ENCODE data around the gene GADD45A. TPM values are rescaled to one million over a fixed set of nuclear protein-coding genes. Genes with fewer than 3 reads are reported as not detected.
A peak's percentile ranks its signal among the peaks of the same experiment; 100 is the strongest.
"Not testable (repeated sequence)": the region's sequence is repeated elsewhere in the genome, so short reads cannot be mapped to it uniquely, and the experiment has no call there.

Gene GADD45A
- total RNA-seq, 2 experiments from 2014 or later: 20.5 to 26.7 TPM

GRCh38 chr1:67722292-67722944 lies 37.4 kb downstream of the GADD45A start:
- POLR2A ChIA-PET: no interaction called here
- intact Hi-C loops (cut with DNase I, micrococcal nuclease): no loop called here
- no peaks in the 10 kb centered on the region for H3K36me3 Mint-ChIP-seq (ENCODE audit: low read depth)
- CTCF ChIA-PET: interaction anchor here (1.3 to 1.5 kb wide), 3 partner anchors 20 to 190 kb away, joined by 3 read pairs; no protein-coding TSS in a partner anchor
- H3K27ac Mint-ChIP-seq: no peak overlapping the region
- peaks cover 12% of the 10 kb centered on the region for H3K4me1 Mint-ChIP-seq
- H3K27me3 Mint-ChIP-seq: no peaks in the 10 kb centered on the region
- H3K9me3 Mint-ChIP-seq (ENCODE audit: low read depth): no peaks in the 10 kb centered on the region
- DNase-seq: no peak
- H3K4me3 Mint-ChIP-seq: no peak overlapping the region
- no peak for ATAC-seq

DNA sequence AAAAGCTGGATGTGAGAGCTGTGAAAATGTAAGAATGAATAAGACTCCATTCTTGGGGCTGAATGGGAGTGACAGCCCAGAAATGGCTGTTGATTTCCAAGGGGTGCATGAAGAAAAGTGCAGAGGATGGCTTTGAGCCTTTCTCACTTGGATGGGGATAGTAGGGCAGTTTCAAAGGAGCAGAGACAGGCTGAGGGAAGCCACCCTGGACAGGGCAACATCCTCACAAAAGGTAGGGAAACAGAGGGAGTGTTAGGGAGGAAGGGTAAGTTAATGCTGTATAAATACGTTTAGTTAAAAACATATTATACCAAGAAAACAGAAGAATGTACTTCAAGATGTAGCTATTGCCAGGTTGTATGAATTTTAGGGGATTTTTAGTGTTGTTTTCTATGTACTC lies 38.1 kb downstream of the GADD45A start:
- CTCF ChIA-PET: interaction anchor here (1.2 to 1.3 kb wide), 2 partner anchors 9 to 37 kb away, joined by 4 to 6 read pairs; no protein-coding TSS in a partner anchor
- no peak overlapping the region for H3K4me3 Mint-ChIP-seq
- H3K9me3 Mint-ChIP-seq (ENCODE audit: low read depth): no peaks in the 10 kb centered on the region
- DNase-seq: no peak
- H3K27ac Mint-ChIP-seq: no peak overlapping the region
- ATAC-seq: no peak
- no peaks in the 10 kb centered on the region for H3K27me3 Mint-ChIP-seq
- H3K4me1 Mint-ChIP-seq: peaks cover 12% of the 10 kb centered on the region
- POLR2A ChIA-PET: no interaction called here
- intact Hi-C loops (cut with DNase I, micrococcal nuclease): loop anchor here (1.0 kb wide), 2 partner anchors 38 to 39 kb away; partner anchors contain the start of gene GADD45A (in 1 of the 2)
- no peaks in the 10 kb centered on the region for H3K36me3 Mint-ChIP-seq (ENCODE audit: low read depth)

GRCh38 chr1:67723620-67724019 lies 38.6 kb downstream of the GADD45A start:
- POLR2A ChIA-PET: interaction anchor here (1.2 kb wide), 1 partner anchor 40 kb away, joined by 5 read pairs; no protein-coding TSS in a partner anchor
- H3K27ac Mint-ChIP-seq: no peak overlapping the region
- CTCF ChIA-PET: interaction anchor here (0.7 to 1.3 kb wide), 3 partner anchors 10 to 161 kb away, joined by 3 to 6 read pairs (median 4); no protein-coding TSS in a partner anchor
- intact Hi-C loops (cut with DNase I, micrococcal nuclease): loop anchor here (1.0 kb wide), 2 partner anchors 38 to 39 kb away; partner anchors contain the start of gene GADD45A (in 1 of the 2)
- ATAC-seq (peak; percentile 93), DNase-seq (peak; percentile 38)
- H3K9me3 Mint-ChIP-seq (ENCODE audit: low read depth): no peaks in the 10 kb centered on the region
- H3K27me3 Mint-ChIP-seq: no peaks in the 10 kb centered on the region
- H3K4me3 Mint-ChIP-seq: no peak overlapping the region
- peaks cover 12% of the 10 kb centered on the region for H3K4me1 Mint-ChIP-seq
- H3K36me3 Mint-ChIP-seq (ENCODE audit: low read depth): no peaks in the 10 kb centered on the region

DNA sequence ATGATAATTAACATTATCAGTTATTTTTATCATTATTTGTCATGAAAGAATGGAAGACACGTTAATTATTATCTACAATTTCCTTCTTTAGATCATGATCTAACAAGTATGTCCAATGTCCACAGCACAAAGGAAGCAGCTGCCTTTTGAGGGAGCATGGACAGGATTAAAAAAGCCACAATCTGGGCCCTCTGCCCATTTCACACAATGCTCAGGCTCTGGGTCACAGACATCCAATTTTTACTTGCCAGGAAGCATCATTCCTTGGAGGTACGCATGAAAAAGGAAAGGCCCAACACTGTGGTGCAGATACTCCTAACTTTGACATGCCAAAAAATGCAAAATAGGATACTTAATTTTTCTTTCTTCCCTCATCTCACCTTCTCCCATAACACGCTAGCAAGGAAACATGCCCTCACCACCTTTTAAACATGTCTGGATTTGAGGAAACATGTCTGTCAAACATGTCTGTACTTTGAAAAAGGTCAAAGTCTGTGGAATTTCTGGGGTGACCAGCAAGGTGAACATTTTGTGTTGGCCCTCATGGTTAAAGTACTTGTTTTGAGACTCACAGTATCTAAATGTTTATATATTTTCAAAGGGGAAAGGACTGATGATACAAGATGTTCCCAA lies 40.0 kb downstream of the GADD45A start:
- DNase-seq: no peak
- Mint-ChIP-seq H3K27me3 (no peaks in the 10 kb centered on the region), H3K27ac (no peak overlapping the region), H3K4me3 (no peak overlapping the region), H3K9me3 (ENCODE audit: low read depth) (no peaks in the 10 kb centered on the region), H3K36me3 (ENCODE audit: low read depth) (no peaks in the 10 kb centered on the region), H3K4me1 (peaks cover 17% of the 10 kb centered on the region)
- ChIA-PET CTCF (interaction anchor here (1.0 kb wide), 1 partner anchor 35 kb away, joined by 3 read pairs; no protein-coding TSS in a partner anchor), POLR2A (no interaction called here)
- ATAC-seq: no peak
- intact Hi-C loops (cut with DNase I, micrococcal nuclease): no loop called here

- DNase-seq: no peak
- no peak overlapping the region for H3K4me3 Mint-ChIP-seq
- no peaks in the 10 kb centered on the region for H3K36me3 Mint-ChIP-seq (ENCODE audit: low read depth)
- H3K27ac Mint-ChIP-seq: no peak overlapping the region
- no peaks in the 10 kb centered on the region for H3K9me3 Mint-ChIP-seq (ENCODE audit: low read depth)
- ATAC-seq: peak; percentile 39
- H3K4me1 Mint-ChIP-seq: peaks cover 21% of the 10 kb centered on the region
- no peaks in the 10 kb centered on the region for H3K27me3 Mint-ChIP-seq
- ChIA-PET CTCF (no interaction called here), POLR2A (no interaction called here)
- intact Hi-C loops (cut with DNase I, micrococcal nuclease): no loop called here
Observed at GRCh38 chr1:67726224-67726623, 41.2 kb downstream of the GADD45A start.

GRCh38 chr1:67729872-67730271 lies 44.9 kb downstream of the GADD45A start:
- intact Hi-C loops (cut with DNase I, micrococcal nuclease): no loop called here
- no peak overlapping the region for H3K27ac Mint-ChIP-seq
- no peak overlapping the region for H3K4me3 Mint-ChIP-seq
- peak; percentile 43 for ATAC-seq
- no peak for DNase-seq
- H3K4me1 Mint-ChIP-seq: peaks cover 24% of the 10 kb centered on the region
- ChIA-PET POLR2A (no interaction called here), CTCF (interaction anchor here (1.0 to 1.3 kb wide), 2 partner anchors 10 to 167 kb away, joined by 3 read pairs; no protein-coding TSS in a partner anchor)
- no peaks in the 10 kb centered on the region for H3K9me3 Mint-ChIP-seq (ENCODE audit: low read depth)
- H3K27me3 Mint-ChIP-seq: no peaks in the 10 kb centered on the region
- H3K36me3 Mint-ChIP-seq (ENCODE audit: low read depth): no peaks in the 10 kb centered on the region

DNA sequence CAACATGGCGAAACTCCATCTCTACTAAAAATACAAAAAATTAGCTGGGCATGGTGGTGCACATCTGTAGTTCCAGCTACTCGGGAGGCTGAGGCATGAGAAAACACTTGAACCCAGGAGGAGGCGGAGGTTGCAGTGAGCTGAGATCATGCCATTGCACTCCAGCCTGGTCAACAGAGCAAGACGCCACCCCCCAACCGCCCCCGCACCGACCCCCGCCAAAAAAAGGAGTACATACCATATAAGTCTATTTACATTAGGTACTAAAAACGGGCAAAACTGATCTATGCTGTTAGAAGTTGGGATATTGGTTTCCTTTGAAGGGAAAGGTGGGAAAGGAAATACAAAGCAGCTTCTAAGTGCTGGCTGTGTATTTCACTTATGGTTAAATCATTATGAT lies 45.3 kb downstream of the GADD45A start:
- H3K4me1 Mint-ChIP-seq: peaks cover 24% of the 10 kb centered on the region
- ATAC-seq; H3K4me3 Mint-ChIP-seq; H3K27ac Mint-ChIP-seq; H3K9me3 Mint-ChIP-seq (ENCODE audit: low read depth); H3K27me3 Mint-ChIP-seq; H3K36me3 Mint-ChIP-seq (ENCODE audit: low read depth); DNase-seq; intact Hi-C loops (cut with DNase I, micrococcal nuclease); POLR2A ChIA-PET: not testable (repeated sequence)
- CTCF ChIA-PET: interaction anchor here (1.0 to 1.3 kb wide), 2 partner anchors 9 to 168 kb away, joined by 3 read pairs; no protein-coding TSS in a partner anchor

DNA sequence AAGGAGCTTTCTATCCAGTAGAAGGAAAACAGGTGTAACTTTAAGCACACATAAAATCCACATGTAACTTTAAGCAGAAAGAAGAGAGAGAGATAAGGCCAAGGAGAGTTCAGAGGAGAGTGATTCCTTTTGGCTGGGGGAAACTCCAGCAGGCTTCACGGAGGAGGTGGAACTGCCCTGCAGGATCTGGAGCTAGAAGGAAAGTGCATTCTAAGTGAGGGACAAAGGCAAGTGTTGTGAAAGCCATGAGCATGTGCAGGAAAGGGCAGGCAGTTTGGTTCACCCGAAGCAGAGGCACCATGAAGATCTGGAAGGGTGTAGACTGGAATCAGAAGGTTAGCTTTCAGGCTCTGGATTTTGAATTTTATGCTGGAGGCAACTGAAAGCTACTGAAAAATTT lies 46.3 kb downstream of the GADD45A start:
- H3K9me3 Mint-ChIP-seq (ENCODE audit: low read depth): no peaks in the 10 kb centered on the region
- CTCF ChIA-PET: interaction anchor here (1.3 kb wide), 1 partner anchor 169 kb away, joined by 3 read pairs; no protein-coding TSS in a partner anchor
- no peak for DNase-seq
- no peaks in the 10 kb centered on the region for H3K36me3 Mint-ChIP-seq (ENCODE audit: low read depth)
- ATAC-seq: no peak
- intact Hi-C loops (cut with DNase I, micrococcal nuclease): no loop called here
- H3K4me1 Mint-ChIP-seq: peaks cover 25% of the 10 kb centered on the region
- H3K4me3 Mint-ChIP-seq: no peak overlapping the region
- no peak overlapping the region for H3K27ac Mint-ChIP-seq
- POLR2A ChIA-PET: no interaction called here
- H3K27me3 Mint-ChIP-seq: no peaks in the 10 kb centered on the region

GRCh38 chr1:67732750-67733151 lies 47.8 kb downstream of the GADD45A start:
- ChIA-PET CTCF (interaction anchor here (0.7 to 1.3 kb wide), 3 partner anchors 27 to 149 kb away, joined by 3 read pairs; partner anchors contain the start of gene GADD45A), POLR2A (interaction anchor here (0.5 kb wide), 1 partner anchor 314 kb away, joined by 4 read pairs; no protein-coding TSS in a partner anchor)
- DNase-seq (no peak), ATAC-seq (no peak)
- H3K4me1 Mint-ChIP-seq: peaks cover 26% of the 10 kb centered on the region
- H3K27me3 Mint-ChIP-seq: no peaks in the 10 kb centered on the region
- no peak overlapping the region for H3K4me3 Mint-ChIP-seq
- no peaks in the 10 kb centered on the region for H3K36me3 Mint-ChIP-seq (ENCODE audit: low read depth)
- H3K9me3 Mint-ChIP-seq (ENCODE audit: low read depth): no peaks in the 10 kb centered on the region
- intact Hi-C loops (cut with DNase I, micrococcal nuclease): no loop called here
- no peak overlapping the region for H3K27ac Mint-ChIP-seq

- no peak for DNase-seq
- ChIA-PET CTCF (interaction anchor here (1.0 to 1.4 kb wide), 5 partner anchors 26 to 200 kb away, joined by 3 to 5 read pairs (median 4); no protein-coding TSS in a partner anchor), POLR2A (no interaction called here)
- Mint-ChIP-seq H3K9me3 (ENCODE audit: low read depth) (no peaks in the 10 kb centered on the region), H3K27ac (no peak overlapping the region), H3K36me3 (ENCODE audit: low read depth) (no peaks in the 10 kb centered on the region), H3K27me3 (no peaks in the 10 kb centered on the region), H3K4me1 (peaks cover 26% of the 10 kb centered on the region), H3K4me3 (no peak overlapping the region)
- no peak for ATAC-seq
- intact Hi-C loops (cut with DNase I, micrococcal nuclease): no loop called here
Observed at GRCh38 chr1:67733681-67734322, 48.8 kb downstream of the GADD45A start.

DNA sequence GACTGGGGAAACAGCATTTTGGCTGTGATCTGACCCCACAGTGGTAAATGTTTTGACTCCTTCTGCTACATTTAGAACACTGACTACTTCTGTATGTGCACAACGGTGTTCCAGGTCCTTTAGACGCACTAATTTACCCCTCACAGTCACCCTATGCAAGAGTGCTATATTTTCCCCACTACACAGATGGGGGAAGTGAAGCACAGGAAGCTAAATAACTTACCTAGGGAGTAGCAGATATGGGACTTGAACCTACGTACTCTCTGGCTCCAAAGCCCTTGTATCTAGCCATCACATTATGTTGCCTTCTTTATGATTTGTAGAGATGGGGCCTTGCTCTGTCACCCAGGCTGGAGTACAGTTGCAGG lies 49.3 kb downstream of the GADD45A start:
- DNase-seq: no peak
- H3K27me3 Mint-ChIP-seq: no peaks in the 10 kb centered on the region
- no peak overlapping the region for H3K27ac Mint-ChIP-seq
- ChIA-PET POLR2A (no interaction called here), CTCF (interaction anchor here (1.0 to 1.4 kb wide), 4 partner anchors 26 to 200 kb away, joined by 3 to 5 read pairs (median 4); no protein-coding TSS in a partner anchor)
- no peak overlapping the region for H3K4me3 Mint-ChIP-seq
- H3K9me3 Mint-ChIP-seq (ENCODE audit: low read depth): no peaks in the 10 kb centered on the region
- ATAC-seq: no peak
- no peaks in the 10 kb centered on the region for H3K36me3 Mint-ChIP-seq (ENCODE audit: low read depth)
- peaks cover 26% of the 10 kb centered on the region for H3K4me1 Mint-ChIP-seq
- intact Hi-C loops (cut with DNase I, micrococcal nuclease): no loop called here

Data from activated CD4-positive, alpha-beta T cell treated with anti-CD3 and anti-CD28 coated beads for 36 hours (primary cell).